ENCODE data around the gene RBM23.

DNA sequence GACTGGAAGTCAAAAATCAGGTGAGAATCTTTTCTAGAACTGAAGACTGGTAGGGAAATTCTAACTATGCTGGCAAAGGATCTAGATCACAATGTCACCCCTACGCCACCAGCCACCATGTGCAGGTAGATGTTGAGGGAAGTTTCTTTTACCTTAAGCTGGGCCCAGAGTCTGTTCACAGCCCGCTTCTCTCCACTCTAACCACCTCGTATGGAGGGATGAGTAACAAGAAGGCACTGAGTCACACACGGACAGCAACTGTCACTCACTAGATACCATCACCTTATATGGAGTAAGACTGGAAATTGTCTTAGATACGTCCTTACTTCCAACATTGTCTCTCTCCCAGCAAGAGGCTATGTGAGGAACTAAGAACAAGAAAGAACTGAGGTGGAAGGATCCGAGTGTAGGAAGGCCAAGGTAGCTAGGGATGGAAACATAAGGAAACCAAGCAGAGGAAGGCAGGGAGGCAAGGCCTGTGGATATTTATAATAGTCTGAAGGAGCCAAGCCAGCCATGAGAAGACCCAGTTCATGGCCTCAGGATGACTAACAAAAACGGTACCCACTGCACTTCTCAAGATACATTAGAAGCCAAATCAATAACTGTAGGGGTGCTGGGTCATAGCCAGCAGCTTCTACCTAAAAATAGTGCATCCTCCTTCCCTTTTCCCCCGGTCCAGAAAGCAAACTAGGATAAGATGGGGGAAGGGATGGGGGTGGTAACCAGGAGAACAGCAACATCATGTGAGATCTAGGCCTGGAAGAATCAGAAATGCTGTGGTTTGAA, 20.5 kb downstream of the RBM23 start:
- TF ChIP-seq, protein P1, sequence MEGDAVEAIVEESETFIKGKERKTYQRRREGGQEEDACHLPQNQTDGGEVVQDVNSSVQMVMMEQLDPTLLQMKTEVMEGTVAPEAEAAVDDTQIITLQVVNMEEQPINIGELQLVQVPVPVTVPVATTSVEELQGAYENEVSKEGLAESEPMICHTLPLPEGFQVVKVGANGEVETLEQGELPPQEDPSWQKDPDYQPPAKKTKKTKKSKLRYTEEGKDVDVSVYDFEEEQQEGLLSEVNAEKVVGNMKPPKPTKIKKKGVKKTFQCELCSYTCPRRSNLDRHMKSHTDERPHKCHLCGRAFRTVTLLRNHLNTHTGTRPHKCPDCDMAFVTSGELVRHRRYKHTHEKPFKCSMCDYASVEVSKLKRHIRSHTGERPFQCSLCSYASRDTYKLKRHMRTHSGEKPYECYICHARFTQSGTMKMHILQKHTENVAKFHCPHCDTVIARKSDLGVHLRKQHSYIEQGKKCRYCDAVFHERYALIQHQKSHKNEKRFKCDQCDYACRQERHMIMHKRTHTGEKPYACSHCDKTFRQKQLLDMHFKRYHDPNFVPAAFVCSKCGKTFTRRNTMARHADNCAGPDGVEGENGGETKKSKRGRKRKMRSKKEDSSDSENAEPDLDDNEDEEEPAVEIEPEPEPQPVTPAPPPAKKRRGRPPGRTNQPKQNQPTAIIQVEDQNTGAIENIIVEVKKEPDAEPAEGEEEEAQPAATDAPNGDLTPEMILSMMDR (IDR thresholded peaks at IDR 0.05; ENCODE audit: low read depth, low read length): no peak
- TF ChIP-seq MYC (IDR thresholded peaks at IDR 0.05; ENCODE audit: low read depth, low read length): no peak
